Left lung (tissue), 10 donors: ENCODE results near the gene CBL. TPM values are rescaled to one million over a fixed set of nuclear protein-coding genes. Genes with fewer than 3 reads are reported as not detected.

Experiments used
- ATAC-seq: fragments of 200-7000 bp; cut with Tn5 transposase; one replicate; pipeline ENCODE4 v1.9.1; 2020; ENCODE audit warnings: moderate library complexity
- DNase-seq, 4 donors: peaks; one replicate each; pipeline ENCODE4 v3.0.0-alpha.2; 2013 to 2020
- H3K27ac ChIP-seq, 2 donors: fragments of 200-600 bp; sonication (generic) in 1 of 2; one replicate each; pipeline versions ENCODE4 v1.5.0 to v1.8.0; 2020 to 2021
- H3K27me3 ChIP-seq, 2 donors: fragments of 200-600 bp; sonication (generic) in 1 of 2; one replicate each; pipeline versions ENCODE4 v1.5.0 to v1.8.0; 2020 to 2021
- H3K36me3 ChIP-seq, 2 donors: fragments of 200-600 bp; sonication (generic) in 1 of 2; one replicate each; pipeline versions ENCODE4 v1.5.0 to v1.8.0; 2020 to 2021
- H3K4me1 ChIP-seq, 2 donors: fragments of 200-600 bp; one replicate each; pipeline ENCODE4 v1.8.0; 2021
- H3K4me3 ChIP-seq, 2 donors: fragments of 200-600 bp; sonication (generic) in 1 of 2; one replicate each; pipeline versions ENCODE4 v1.5.0 to v1.8.0; 2020 to 2021; ENCODE audit warnings: mild to moderate bottlenecking in 1 of 2
- H3K9me3 ChIP-seq, 2 donors: fragments of 200-600 bp; sonication (generic) in 1 of 2; one replicate each; pipeline versions ENCODE4 v1.5.0 to v1.8.0; 2020 to 2021
- intact Hi-C, 2 donors: fragments of 100-400 bp; cut with DNase I; formaldehyde crosslinking; loops; one replicate each; pipeline versions ENCODE4 v1.11.2 to v1.14.2; 2022
- polyA plus RNA-seq, 6 donors: library from polyadenylated mRNA; unstranded; fragments of 120-200 nt; gene quantifications; one replicate each; pipeline ENCODE4 v1.2.1, GENCODE V29; 2013; ENCODE audit not compliant: insufficient read length in 6 of 6
- total RNA-seq, 2 donors: library from RNA; stranded (reverse); fragmentation: NEBNext Ultra II Directional; extraction: Animal tissue kit (Norgen Biotek cat#: 25700); gene quantifications; one replicate each; pipeline ENCODE4 v1.2.1, GENCODE V29; 2021
- TF ChIP-seq, protein P1 (sequence below), 2 donors: fragments of 200-600 bp; sonication (generic) in 1 of 2; IDR thresholded peaks; one replicate each; pipeline versions ENCODE4 v1.5.0 to v1.8.0; 2021; ENCODE audit warnings: antibody characterized with exemption in 2 of 2
- donor health status: DM: no; HTN: yes; CAD: no.
- donor health status: DM: no; HTN: no; CAD: no.

CBL gene
- total and polyA plus RNA-seq, 8 donors: 18.9 to 36.6 (median 22.1) TPM

DNA sequence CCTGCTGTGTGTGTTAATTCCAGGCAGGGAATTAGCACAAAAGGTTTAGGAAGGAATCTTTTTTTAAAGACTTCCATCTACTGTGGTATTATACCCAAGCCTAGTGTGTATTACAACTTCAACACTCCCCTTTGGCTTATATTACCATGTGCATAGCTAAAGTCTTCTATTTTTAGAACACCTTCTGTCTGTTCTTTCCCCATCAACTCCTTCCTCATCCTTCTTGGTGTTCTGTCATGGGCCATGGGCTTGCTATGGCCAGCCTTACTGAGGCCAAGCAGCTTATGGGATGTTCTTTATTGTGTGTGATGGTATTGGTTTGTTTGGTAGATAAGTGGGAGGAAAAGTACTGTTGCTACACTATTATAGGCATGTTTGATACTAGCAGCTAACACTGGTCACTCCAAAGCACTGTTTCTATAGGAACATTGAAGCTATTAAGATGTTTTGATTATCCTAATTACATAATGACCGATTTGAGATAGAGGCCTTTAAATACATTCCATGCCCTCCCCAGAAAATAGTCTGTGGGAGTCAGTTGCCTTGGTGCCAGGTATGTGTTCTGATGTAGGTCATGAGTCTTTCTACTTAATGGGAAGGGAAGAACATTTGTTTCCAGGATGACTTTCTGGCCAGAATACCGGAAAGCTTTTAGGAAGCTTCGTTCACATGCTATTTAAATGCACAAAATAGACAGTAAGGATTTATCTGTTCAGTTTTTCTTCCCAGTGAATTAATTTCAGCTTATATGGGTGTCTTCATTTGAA is 94.2 kb downstream of the CBL start:
- Histone ChIP-seq H3K27me3 (no peaks in the 10 kb centered on the region), H3K4me1 (peaks cover 0 to 3% of the 10 kb centered on the region in 2 donors), H3K36me3 (peaks cover 0 to 98% of the 10 kb centered on the region in 2 donors), H3K4me3 (no peak overlapping the region), H3K9me3 (no peaks in the 10 kb centered on the region), H3K27ac (no peak overlapping the region)
- intact Hi-C loops: no loop called here
- DNase-seq (no peak), ATAC-seq (no peak)
- TF ChIP-seq, protein P1, sequence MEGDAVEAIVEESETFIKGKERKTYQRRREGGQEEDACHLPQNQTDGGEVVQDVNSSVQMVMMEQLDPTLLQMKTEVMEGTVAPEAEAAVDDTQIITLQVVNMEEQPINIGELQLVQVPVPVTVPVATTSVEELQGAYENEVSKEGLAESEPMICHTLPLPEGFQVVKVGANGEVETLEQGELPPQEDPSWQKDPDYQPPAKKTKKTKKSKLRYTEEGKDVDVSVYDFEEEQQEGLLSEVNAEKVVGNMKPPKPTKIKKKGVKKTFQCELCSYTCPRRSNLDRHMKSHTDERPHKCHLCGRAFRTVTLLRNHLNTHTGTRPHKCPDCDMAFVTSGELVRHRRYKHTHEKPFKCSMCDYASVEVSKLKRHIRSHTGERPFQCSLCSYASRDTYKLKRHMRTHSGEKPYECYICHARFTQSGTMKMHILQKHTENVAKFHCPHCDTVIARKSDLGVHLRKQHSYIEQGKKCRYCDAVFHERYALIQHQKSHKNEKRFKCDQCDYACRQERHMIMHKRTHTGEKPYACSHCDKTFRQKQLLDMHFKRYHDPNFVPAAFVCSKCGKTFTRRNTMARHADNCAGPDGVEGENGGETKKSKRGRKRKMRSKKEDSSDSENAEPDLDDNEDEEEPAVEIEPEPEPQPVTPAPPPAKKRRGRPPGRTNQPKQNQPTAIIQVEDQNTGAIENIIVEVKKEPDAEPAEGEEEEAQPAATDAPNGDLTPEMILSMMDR (IDR thresholded peaks at IDR 0.05): no peak

DNA sequence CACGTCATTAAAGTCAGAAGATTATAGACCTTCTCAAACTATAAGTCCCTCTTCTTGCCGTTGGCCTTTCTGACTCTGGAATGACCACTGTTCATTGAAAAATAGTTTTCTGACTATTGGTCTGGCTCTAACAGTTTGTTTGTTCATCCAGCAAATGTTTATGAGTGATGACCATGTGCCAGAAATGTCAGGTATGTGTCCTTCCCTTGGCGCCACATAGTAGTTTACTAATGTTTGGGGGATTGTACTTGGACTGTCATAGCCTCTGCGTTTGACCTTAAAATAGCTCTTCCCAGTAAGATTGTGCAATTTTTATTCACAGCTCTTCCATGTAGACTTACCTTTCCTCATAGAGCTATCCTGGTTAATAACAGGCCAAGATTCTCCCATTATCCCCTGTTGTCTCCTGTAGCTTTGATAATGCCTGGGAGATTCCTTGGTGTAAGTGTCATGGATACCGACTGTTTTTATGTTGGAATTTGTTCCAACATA is 97.1 kb downstream of the CBL start:
- Histone ChIP-seq H3K36me3 (peaks cover 0 to 97% of the 10 kb centered on the region in 2 donors), H3K27ac (no peak overlapping the region), H3K9me3 (no peaks in the 10 kb centered on the region), H3K4me1 (peaks cover 0 to 2% of the 10 kb centered on the region in 2 donors), H3K4me3 (no peak overlapping the region), H3K27me3 (no peaks in the 10 kb centered on the region)
- DNase-seq (no peak), ATAC-seq (no peak)
- TF ChIP-seq, protein P1 (IDR thresholded peaks at IDR 0.05): no peak
- intact Hi-C loops: no loop called here

DNA sequence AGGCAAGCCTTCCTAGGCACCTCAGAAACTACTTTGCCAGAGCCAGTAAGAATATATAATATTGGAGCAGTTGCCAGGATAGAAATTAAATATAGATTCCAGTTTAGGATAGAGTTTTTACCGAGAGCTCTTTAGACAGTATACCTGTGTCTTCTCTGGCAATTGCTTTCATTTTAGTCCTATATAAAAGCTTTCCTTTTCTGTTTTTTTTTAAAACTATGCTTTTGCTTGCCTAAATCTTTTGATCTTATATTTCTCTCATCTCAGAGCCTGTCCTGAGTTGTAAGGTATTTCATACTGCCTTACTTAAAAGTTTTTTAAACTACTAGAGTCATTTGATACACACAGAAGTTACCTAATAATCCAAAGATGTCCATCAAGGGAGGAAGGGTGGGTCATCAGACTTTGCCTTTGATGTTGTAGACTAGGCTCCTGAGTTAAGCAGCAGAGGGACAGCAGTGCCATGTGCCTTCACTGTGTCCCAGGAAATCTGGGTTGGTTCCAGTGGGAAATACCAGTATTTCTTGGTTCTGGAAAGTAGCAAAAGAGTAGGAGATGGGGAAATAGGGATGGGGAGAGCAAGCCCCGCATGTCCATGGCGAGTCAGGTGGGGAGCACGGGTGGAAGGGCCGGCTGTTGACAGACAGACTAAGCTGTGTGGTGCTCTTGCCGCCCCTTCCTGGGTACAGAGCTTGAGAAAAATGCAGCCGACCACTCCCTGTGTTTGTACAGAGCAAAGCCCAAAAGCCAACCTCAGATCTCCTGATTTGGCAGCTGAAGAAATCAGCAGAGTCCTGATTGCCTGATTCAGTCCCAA is 99.6 kb downstream of the CBL start:
- Histone ChIP-seq H3K4me3 (no peak overlapping the region), H3K27me3 (no peaks in the 10 kb centered on the region), H3K9me3 (no peaks in the 10 kb centered on the region), H3K36me3 (peaks cover 0 to 95% of the 10 kb centered on the region in 2 donors), H3K4me1 (no peaks in the 10 kb centered on the region), H3K27ac (no peak overlapping the region)
- ATAC-seq (no peak), DNase-seq (no peak)
- intact Hi-C loops: no loop called here
- TF ChIP-seq, protein P1 (IDR thresholded peaks at IDR 0.05): no peak

DNA sequence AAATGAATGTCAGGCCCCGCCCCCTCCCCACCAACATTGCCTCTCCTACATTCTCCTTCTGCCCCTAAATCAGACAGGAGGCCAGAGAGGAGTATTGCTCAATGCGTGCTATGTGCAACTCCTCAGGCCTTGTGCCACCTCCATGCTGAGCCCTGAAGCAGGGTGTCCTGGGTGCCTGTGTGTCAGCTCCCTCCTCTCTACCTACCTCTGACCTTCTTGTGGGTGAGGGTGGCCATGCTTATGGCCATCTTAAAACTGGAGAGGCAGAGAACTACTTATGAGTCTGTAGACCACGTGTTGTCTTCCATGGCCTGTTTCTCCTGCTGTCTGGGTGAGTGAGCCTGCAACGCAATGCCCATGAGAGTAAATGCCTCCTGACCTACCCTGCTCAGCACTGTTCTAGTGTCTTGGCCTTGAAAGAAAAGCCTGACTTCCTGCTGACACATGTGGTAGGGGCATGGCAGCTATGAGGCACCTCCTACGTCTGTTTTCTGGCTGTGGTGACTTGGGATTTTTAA is 100.3 kb downstream of the CBL start:
- TF ChIP-seq, protein P1 (IDR thresholded peaks at IDR 0.05): no peak
- DNase-seq: no peak
- Histone ChIP-seq H3K4me3 (no peak overlapping the region), H3K27ac (peak overlapping the region in 1 of 2 donors; percentile 2), H3K36me3 (peaks cover 0 to 95% of the 10 kb centered on the region in 2 donors), H3K4me1 (peaks cover 0 to 3% of the 10 kb centered on the region in 2 donors), H3K9me3 (no peaks in the 10 kb centered on the region), H3K27me3 (no peaks in the 10 kb centered on the region)
- intact Hi-C loops: no loop called here
- ATAC-seq: no peak

DNA sequence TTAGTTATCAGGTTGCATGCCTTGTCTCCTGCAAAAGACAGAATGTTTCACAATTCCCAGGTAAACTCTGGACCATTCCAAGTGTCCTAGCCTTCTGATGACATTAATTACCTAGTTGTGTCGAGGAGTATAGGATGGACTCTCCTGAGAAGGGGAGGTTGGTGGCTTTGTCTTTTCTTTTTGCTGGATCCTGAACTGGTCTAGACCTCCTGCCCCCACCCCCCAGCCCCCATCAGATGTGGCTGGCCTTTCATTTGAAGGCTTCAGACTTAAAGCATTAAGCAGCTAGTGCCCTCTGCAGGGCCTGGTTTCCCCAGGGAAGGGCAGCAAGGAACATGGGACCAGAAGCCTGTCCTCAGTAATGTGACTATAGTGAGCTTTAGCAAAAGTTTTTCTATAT is 101.1 kb downstream of the CBL start:
- intact Hi-C loops: no loop called here
- peak overlapping the region in 1 of 2 donors; percentile 2 for H3K27ac ChIP-seq
- no peaks in the 10 kb centered on the region for H3K27me3 ChIP-seq
- no peak overlapping the region for H3K4me3 ChIP-seq
- ATAC-seq (no peak), DNase-seq (no peak)
- H3K4me1 ChIP-seq: peaks cover 0 to 4% of the 10 kb centered on the region in 2 donors
- H3K9me3 ChIP-seq: no peaks in the 10 kb centered on the region
- TF ChIP-seq, protein P1 (IDR thresholded peaks at IDR 0.05): no peak
- H3K36me3 ChIP-seq: peaks cover 0 to 92% of the 10 kb centered on the region in 2 donors
